Osteoblast (primary cell): ENCODE results near the gene ST8SIA1. TPM values are rescaled to one million over a fixed set of nuclear protein-coding genes. Genes with fewer than 3 reads are reported as not detected.

ENCODE experiments used
- DNase-seq: peaks from one replicate; pipeline ENCODE4 v3.0.0; 2011; ENCODE audit warnings: low spot score, mixed read lengths; ENCODE audit not compliant: insufficient read length; ENCODE audit errors: missing footprints
- H2AFZ ChIP-seq: 2 replicates; pipeline ENCODE4 v1.6.0; 2011; ENCODE audit warnings: mild to moderate bottlenecking, low read length
- H3K27ac ChIP-seq: 2 replicates; pipeline ENCODE4 v1.5.1; 2011; ENCODE audit warnings: mild to moderate bottlenecking, low read depth, low read length, moderate library complexity
- H3K27me3 ChIP-seq: 2 replicates; pipeline ENCODE4 v1.6.0; 2012; ENCODE audit warnings: mild to moderate bottlenecking, control low read depth, inconsistent platforms, low read length, moderate library complexity; ENCODE audit not compliant: insufficient read depth
- H3K36me3 ChIP-seq: 2 replicates; pipeline ENCODE4 v1.5.1; 2011; ENCODE audit warnings: mild to moderate bottlenecking, low read length, control low read depth, moderate library complexity; ENCODE audit not compliant: insufficient read depth
- H3K4me1 ChIP-seq: 2 replicates; pipeline ENCODE4 v1.5.1; 2011; ENCODE audit warnings: mild to moderate bottlenecking, low read length, control low read depth, moderate library complexity; ENCODE audit not compliant: insufficient read depth
- H3K4me2 ChIP-seq: 2 replicates; pipeline ENCODE4 v1.6.0; 2011; ENCODE audit warnings: mild to moderate bottlenecking, low read length; ENCODE audit not compliant: insufficient read depth
- H3K4me3 ChIP-seq: fragments of 200-600 bp; sonication (generic); 3 replicates; pipeline ENCODE4 v1.5.1; 2012; ENCODE audit warnings: mild to moderate bottlenecking, low read length, inconsistent platforms; ENCODE audit not compliant: insufficient read depth
- H3K79me2 ChIP-seq: 2 replicates; pipeline ENCODE4 v1.6.0; 2012; ENCODE audit warnings: mild to moderate bottlenecking, low read length, control low read depth, inconsistent platforms; ENCODE audit not compliant: insufficient read depth
- H3K9me3 ChIP-seq: 2 replicates; pipeline ENCODE4 v1.5.1; 2011; ENCODE audit warnings: low read depth, low read length, control low read depth
- H4K20me1 ChIP-seq: 2 replicates; pipeline ENCODE4 v1.6.0; 2012; ENCODE audit warnings: mild to moderate bottlenecking, low read length, control low read depth; ENCODE audit not compliant: insufficient read depth
- CTCF ChIP-seq: IDR thresholded peaks from 2 replicates; pipeline ENCODE4 v1.5.1; 2011; ENCODE audit warnings: mild to moderate bottlenecking, low read depth, low read length, moderate library complexity; ENCODE audit errors: extremely low read depth
- total RNA-seq: library from RNA; depleted of rRNA; stranded (reverse); fragments of >200 nt; gene quantifications from 2 replicates; pipeline ENCODE4 v1.2.3, GENCODE V29; 2012

Gene ST8SIA1
- total RNA-seq, 1 donor: 6.2 TPM

GRCh38 chr12:22228022-22228875 is 106.3 kb downstream of the ST8SIA1 start:
- H3K4me1 ChIP-seq: peaks cover 26% of the 10 kb centered on the region
- no peak overlapping the region for H2AFZ ChIP-seq
- H3K9me3 ChIP-seq: no peaks in the 10 kb centered on the region
- no peaks in the 10 kb centered on the region for H3K36me3 ChIP-seq
- H3K4me2 ChIP-seq: no peak overlapping the region
- H3K4me3 ChIP-seq: no peak overlapping the region
- peak overlapping the region; percentile 56 for H3K27ac ChIP-seq
- peak; percentile 45 for DNase-seq
- H4K20me1 ChIP-seq: no peaks in the 10 kb centered on the region
- no peaks in the 10 kb centered on the region for H3K79me2 ChIP-seq
- TF ChIP-seq CTCF: no peak
- H3K27me3 ChIP-seq: no peaks in the 10 kb centered on the region

GRCh38 chr12:22223356-22223755 is 111.2 kb downstream of the ST8SIA1 start:
- H3K4me1 ChIP-seq: peaks cover 6% of the 10 kb centered on the region
- no peak overlapping the region for H2AFZ ChIP-seq
- TF ChIP-seq CTCF: no peak
- no peaks in the 10 kb centered on the region for H3K9me3 ChIP-seq
- H3K4me3 ChIP-seq: no peak overlapping the region
- no peaks in the 10 kb centered on the region for H3K36me3 ChIP-seq
- H3K27me3 ChIP-seq: no peaks in the 10 kb centered on the region
- H3K27ac ChIP-seq: no peak overlapping the region
- H3K79me2 ChIP-seq: no peaks in the 10 kb centered on the region
- H3K4me2 ChIP-seq: no peak overlapping the region
- H4K20me1 ChIP-seq: no peaks in the 10 kb centered on the region
- no peak for DNase-seq

GRCh38 chr12:22217556-22217955 is 117.0 kb downstream of the ST8SIA1 start:
- TF ChIP-seq CTCF: no peak
- DNase-seq: no peak
- H3K79me2 ChIP-seq: no peaks in the 10 kb centered on the region
- H3K36me3 ChIP-seq: no peaks in the 10 kb centered on the region
- H2AFZ ChIP-seq: no peak overlapping the region
- no peaks in the 10 kb centered on the region for H4K20me1 ChIP-seq
- no peaks in the 10 kb centered on the region for H3K27me3 ChIP-seq
- H3K4me1 ChIP-seq: peaks cover 7% of the 10 kb centered on the region
- H3K4me3 ChIP-seq: no peak overlapping the region
- no peaks in the 10 kb centered on the region for H3K9me3 ChIP-seq
- H3K4me2 ChIP-seq: no peak overlapping the region
- H3K27ac ChIP-seq: no peak overlapping the region

GRCh38 chr12:22215467-22216253 is 118.8 kb downstream of the ST8SIA1 start:
- no peak for DNase-seq
- no peaks in the 10 kb centered on the region for H3K36me3 ChIP-seq
- no peak overlapping the region for H2AFZ ChIP-seq
- no peaks in the 10 kb centered on the region for H3K79me2 ChIP-seq
- H3K27me3 ChIP-seq: no peaks in the 10 kb centered on the region
- no peaks in the 10 kb centered on the region for H4K20me1 ChIP-seq
- no peak for TF ChIP-seq CTCF
- H3K4me1 ChIP-seq: peaks cover 7% of the 10 kb centered on the region
- no peak overlapping the region for H3K4me3 ChIP-seq
- H3K4me2 ChIP-seq: no peak overlapping the region
- no peaks in the 10 kb centered on the region for H3K9me3 ChIP-seq
- H3K27ac ChIP-seq: no peak overlapping the region
